IPS DF 19.7 (cell line): ENCODE data around the gene CLDN34.

Experiments used
- DNase-seq: peaks from one replicate; pipeline ENCODE4 v3.0.0-alpha.2; 2013; ENCODE audit warnings: low read depth, low spot score

CLDN34 gene

DNA sequence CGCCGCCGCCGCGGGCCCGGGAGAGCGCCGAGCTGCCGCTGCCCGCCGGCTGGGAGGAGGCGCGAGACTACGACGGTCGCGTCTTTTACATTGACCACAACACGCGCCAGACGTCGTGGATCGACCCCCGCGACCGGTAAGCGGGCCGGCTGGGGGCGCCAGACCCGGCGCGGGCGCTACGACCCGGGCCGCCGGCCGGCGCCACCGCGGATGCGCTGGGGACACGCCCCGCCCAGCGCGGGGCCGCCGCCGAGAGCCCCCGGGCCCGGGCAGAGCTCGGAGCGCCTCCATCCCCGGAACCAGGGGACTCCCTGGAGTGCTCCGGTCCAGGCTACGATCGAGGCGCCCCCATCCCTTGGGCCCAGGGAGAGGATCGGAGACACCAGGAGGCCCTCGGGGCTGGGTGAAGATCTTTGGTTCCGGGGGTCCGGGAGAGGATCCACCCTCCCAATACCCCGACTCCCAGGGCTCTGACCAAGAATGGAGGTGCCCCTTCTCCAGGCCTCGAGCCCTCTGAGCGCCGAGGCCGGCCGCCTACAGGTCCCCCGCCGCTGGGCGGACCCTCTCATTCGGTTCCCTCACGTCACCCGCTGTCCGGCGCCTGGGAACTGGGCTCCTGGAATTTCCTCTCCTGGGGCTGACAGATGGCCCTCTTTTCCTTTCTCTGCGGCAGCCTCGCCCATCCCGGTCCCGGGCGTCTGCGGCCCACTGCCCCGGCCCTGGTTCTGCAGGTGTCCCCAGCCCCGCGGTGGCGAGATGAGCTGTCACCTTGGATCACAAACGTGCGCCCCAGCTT lies 48.8 kb downstream of the CLDN34 start:
- DNase-seq = no peak

DNA sequence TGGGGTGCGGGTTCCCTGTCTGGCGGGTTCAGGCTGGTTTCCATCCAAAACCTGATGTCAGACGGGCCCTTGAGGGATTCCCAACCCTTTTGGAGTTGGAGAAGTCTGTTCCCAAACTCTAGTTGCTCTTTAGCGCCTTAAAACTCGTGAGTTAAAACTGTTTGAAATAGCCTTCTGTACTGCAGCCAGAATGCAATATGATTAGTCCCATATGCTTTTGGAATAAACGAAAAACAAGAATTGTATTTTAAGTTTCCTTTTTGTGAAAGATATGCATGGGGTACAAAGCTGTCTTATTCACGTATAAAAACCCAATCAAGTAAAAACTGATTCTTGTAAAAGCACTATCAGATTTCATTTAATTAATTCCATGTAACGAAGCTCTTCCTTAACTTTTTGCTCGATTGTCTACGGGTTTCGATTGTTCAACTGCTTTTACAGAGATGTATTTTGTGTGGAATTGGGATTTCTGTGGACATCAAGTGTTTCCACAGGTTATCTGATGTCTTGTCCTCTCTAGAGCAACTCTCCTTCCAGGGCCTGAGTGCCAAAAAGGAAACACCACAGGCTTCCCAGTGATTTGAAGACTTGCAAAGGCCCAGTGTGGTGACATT lies 49.5 kb downstream of the CLDN34 start:
- DNase-seq = no peak

DNA sequence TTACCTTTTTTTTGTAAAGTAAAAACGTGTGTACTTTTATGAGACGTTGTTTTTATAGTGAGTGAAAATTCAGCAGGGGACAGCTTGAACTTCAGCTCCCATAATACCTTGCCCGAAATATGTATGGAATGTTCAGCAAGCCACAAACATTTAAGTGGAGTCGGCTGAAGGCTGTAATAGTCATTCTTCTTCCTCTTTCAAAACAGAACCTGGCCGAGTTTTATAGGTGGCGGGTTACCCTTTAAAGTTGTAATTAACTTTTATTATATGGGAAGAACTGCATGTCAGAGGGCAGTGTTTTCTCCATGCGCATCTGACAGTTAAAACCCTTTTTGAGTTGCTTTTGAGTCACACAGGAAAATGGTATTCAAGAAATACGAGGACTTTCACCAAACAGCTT lies 50.7 kb downstream of the CLDN34 start:
- DNase-seq = no peak
